ENCODE measurements around the gene PLIN5.

PLIN5 gene

GRCh38 chr19:4556597-4557127 lies 21.6 kb upstream of the PLIN5 start:
- peaks cover 3% of the 10 kb centered on the region; the same call in 1 of the 2 replicates for H3K4me1 ChIP-seq (ENCODE audit: insufficient read depth, low read length)
- H3K27ac ChIP-seq (ENCODE audit: low read length): no peak overlapping the region
- H3K9me3 ChIP-seq (ENCODE audit: insufficient read depth, low read length, severe bottlenecking): no peaks in the 10 kb centered on the region
- H3K4me3 ChIP-seq (ENCODE audit: low read depth in 1 of 2, low read length in 2 of 2): no peak overlapping the region
- H3K4me2 ChIP-seq (ENCODE audit: insufficient read depth, low read length): no peak overlapping the region
- H3K36me3 ChIP-seq (ENCODE audit: insufficient read depth, low read length): no peaks in the 10 kb centered on the region
- H4K20me1 ChIP-seq (ENCODE audit: insufficient read depth, low read length): no peaks in the 10 kb centered on the region
- no peak overlapping the region for H2AFZ ChIP-seq (ENCODE audit: low read depth, low read length)
- DNase-seq (peak; percentile 32), ATAC-seq (ENCODE audit: insufficient read depth, low read depth) (peak; percentile 19; the same call in 1 of the 3 replicates)
- TF ChIP-seq CTCF (IDR thresholded peaks at IDR 0.05; ENCODE audit: borderline replicate concordance, extremely low read depth, low read length, poor library complexity, severe bottlenecking): no peak
- TF ChIP-seq EZH2 (IDR thresholded peaks at IDR 0.05; ENCODE audit: borderline replicate concordance, low read depth, low read length, severe bottlenecking): no peak
- H3K9ac ChIP-seq (ENCODE audit: low read depth, low read length): no peak overlapping the region
- H3K79me2 ChIP-seq (ENCODE audit: insufficient read depth, low read length): no peaks in the 10 kb centered on the region
- no peaks in the 10 kb centered on the region for H3K27me3 ChIP-seq (ENCODE audit: insufficient read depth, low read length, poor library complexity)

GRCh38 chr19:4555657-4556561 lies 20.9 kb upstream of the PLIN5 start:
- Histone ChIP-seq H3K79me2 (ENCODE audit: insufficient read depth, low read length) (no peaks in the 10 kb centered on the region), H3K4me3 (ENCODE audit: low read depth in 1 of 2, low read length in 2 of 2) (no peak overlapping the region), H3K9ac (ENCODE audit: low read depth, low read length) (no peak overlapping the region), H3K27me3 (ENCODE audit: insufficient read depth, low read length, poor library complexity) (no peaks in the 10 kb centered on the region), H3K4me1 (ENCODE audit: insufficient read depth, low read length) (peaks cover 3% of the 10 kb centered on the region; the same call in 1 of the 2 replicates), H3K9me3 (ENCODE audit: insufficient read depth, low read length, severe bottlenecking) (no peaks in the 10 kb centered on the region), H3K4me2 (ENCODE audit: insufficient read depth, low read length) (no peak overlapping the region), H3K27ac (ENCODE audit: low read length) (no peak overlapping the region), H2AFZ (ENCODE audit: low read depth, low read length) (no peak overlapping the region), H4K20me1 (ENCODE audit: insufficient read depth, low read length) (no peaks in the 10 kb centered on the region), H3K36me3 (ENCODE audit: insufficient read depth, low read length) (no peaks in the 10 kb centered on the region)
- TF ChIP-seq CTCF (IDR thresholded peaks at IDR 0.05; ENCODE audit: borderline replicate concordance, extremely low read depth, low read length, poor library complexity, severe bottlenecking) (no peak), EZH2 (IDR thresholded peaks at IDR 0.05; ENCODE audit: borderline replicate concordance, low read depth, low read length, severe bottlenecking) (no peak)
- peak; percentile 31; the same call in 1 of the 3 replicates for ATAC-seq (ENCODE audit: insufficient read depth, low read depth)
- DNase-seq: peak; percentile 18

GRCh38 chr19:4554717-4555116 lies 19.7 kb upstream of the PLIN5 start:
- Histone ChIP-seq H3K9ac (ENCODE audit: low read depth, low read length) (no peak overlapping the region), H3K36me3 (ENCODE audit: insufficient read depth, low read length) (no peaks in the 10 kb centered on the region), H3K79me2 (ENCODE audit: insufficient read depth, low read length) (no peaks in the 10 kb centered on the region), H3K27ac (ENCODE audit: low read length) (no peak overlapping the region), H3K4me1 (ENCODE audit: insufficient read depth, low read length) (peaks cover 3% of the 10 kb centered on the region; the same call in 1 of the 2 replicates), H2AFZ (ENCODE audit: low read depth, low read length) (no peak overlapping the region), H3K27me3 (ENCODE audit: insufficient read depth, low read length, poor library complexity) (no peaks in the 10 kb centered on the region), H4K20me1 (ENCODE audit: insufficient read depth, low read length) (no peaks in the 10 kb centered on the region), H3K4me2 (ENCODE audit: insufficient read depth, low read length) (no peak overlapping the region), H3K9me3 (ENCODE audit: insufficient read depth, low read length, severe bottlenecking) (no peaks in the 10 kb centered on the region), H3K4me3 (ENCODE audit: low read depth in 1 of 2, low read length in 2 of 2) (no peak overlapping the region)
- DNase-seq: no peak
- TF ChIP-seq EZH2 (IDR thresholded peaks at IDR 0.05; ENCODE audit: borderline replicate concordance, low read depth, low read length, severe bottlenecking) (no peak), CTCF (IDR thresholded peaks at IDR 0.05; ENCODE audit: borderline replicate concordance, extremely low read depth, low read length, poor library complexity, severe bottlenecking) (no peak)
- ATAC-seq (ENCODE audit: insufficient read depth, low read depth): no peak
